GM19239 (cell line): ENCODE results near the gene FUT7.

Source experiments
- DNase-seq: peaks from one replicate; pipeline ENCODE4 v3.0.0; 2011; ENCODE audit warnings: low spot score; ENCODE audit not compliant: insufficient read length
- FAIRE-seq: peaks from 2 replicates; lab custom pipeline; 2011; peaks lifted over from hg19 to GRCh38; lab: Jason Lieb, UNC

FUT7 gene

DNA sequence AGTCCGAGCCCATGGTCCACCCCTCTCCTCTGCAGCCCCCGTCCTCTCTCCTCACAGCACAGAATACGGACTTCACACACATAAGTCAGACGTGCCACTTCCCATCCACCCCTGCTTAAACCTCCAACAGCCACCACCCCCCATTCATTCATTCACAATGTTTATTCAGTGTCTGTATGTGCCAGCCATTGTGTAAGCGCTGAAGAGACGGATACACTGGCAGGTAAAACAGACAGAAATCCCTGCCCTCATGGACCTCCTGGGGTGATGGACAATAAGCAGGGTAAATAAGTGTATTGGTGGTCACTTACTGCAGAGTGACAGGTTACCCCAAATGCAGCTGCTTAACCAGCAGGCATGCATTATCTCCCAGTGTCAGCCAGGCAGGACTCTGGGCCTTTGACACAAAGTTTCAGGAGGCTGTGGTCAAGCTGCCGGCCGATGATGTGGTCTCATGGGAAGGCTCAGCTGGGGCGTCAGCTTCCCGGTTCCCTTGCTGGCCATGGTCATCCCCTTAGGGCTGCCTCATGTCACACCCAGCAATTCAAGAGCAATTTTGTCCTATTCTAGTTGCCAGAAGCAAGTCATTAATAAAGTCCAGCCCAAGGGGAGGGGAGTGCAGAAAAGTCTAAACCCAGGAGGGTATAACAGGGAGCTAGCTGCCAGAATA is 41.5 kb downstream of the FUT7 start:
- FAIRE-seq (no peak), DNase-seq (no peak)

DNA sequence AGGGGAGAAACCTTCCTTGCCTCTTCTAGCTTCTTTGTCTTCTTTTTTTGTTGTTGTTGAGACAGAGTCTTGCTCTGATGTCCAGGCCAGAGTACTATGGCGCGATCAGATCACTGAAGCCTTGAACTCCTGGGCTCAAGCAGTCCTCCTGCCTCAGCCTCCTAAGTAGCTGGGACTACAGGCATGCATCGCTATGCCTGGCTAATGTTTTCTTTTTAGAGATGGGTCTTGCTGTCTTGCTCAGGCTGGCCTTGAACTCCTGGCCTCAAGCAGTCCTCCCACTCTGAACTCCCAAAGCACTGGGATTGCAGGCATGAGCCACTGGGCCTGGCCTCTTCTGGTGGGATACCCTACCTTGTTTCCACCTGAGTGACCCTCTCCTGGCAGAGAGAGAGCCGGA is 43.0 kb downstream of the FUT7 start:
- FAIRE-seq (no peak), DNase-seq (no peak)

DNA sequence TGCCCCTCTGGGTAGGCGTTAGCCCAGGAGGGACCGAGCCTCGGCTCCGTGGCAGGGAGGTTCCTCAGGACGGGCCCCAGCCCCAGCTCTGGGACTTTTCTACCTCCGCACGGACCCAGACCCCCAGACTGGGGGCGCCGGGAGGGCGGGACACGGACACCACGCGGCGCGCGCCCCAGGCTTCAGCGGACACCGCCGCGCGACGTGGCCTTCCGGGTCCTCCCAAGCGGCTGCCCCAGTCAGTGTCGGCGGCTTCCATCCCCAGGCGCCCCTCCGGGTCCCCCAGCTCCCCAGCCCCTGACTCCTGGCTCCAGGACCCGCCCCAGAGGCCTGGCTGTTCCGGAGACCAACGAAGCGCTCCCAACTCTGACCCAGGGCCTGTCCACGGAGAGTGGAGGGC is 46.0 kb downstream of the FUT7 start:
- DNase-seq (no peak), FAIRE-seq (no peak)

DNA sequence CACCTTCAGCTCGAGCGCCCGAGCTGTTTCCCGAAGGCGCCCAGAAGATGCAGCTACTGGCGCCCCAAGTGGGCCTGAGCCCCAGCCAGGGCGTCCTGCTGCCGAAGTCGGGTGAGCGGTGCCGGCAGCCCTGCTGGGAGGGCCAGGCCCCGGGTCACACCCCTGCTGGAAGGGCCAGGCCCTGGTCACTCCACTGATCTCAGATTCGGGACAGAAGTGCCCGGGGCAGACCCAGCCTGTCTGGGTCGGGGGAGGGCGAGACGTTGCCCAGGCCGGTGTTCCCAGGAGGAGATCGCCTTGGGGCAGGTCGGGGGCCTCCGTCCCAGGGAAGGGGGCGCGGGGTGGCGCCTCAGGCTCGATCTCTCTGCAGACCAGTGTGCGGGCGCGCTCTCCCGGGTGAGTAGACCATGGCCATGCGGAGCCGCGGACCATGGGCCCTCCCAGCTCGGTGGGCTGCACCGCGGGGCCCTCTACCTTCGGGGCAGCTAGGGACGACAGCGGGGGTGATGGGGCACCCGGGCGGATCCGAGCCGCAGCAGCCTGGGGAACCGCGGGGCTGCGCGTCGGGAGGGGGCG is 46.8 kb downstream of the FUT7 start:
- FAIRE-seq (no peak), DNase-seq (no peak)

DNA sequence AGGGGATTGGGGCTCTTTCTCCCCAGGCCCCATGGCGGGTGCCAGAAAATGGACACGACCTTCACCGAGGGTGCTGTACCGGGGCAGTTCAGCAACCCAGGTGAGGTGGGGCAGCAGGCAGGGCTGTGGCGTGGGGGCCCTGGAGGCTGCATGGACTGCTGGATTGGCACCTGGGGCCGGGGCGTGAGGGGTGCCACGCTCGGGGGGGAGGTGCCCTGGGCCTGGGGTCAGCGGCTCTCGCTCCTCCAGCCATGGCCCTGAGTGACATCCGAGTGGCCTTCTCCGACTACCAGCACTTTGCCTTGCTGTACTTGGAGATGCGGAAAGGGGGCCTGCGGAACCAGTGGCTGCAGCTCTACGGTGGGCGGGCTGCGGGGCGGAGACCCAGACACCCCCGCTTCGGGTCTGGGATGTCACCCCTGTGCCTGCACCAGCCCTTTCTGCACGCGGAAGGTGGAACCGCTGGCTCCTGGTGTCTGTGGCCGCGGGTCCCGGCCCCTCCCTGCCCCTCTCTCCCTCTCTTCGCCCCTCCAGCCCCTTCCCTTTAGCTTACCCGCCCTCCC is 47.3 kb downstream of the FUT7 start:
- no peak for DNase-seq
- no peak for FAIRE-seq

DNA sequence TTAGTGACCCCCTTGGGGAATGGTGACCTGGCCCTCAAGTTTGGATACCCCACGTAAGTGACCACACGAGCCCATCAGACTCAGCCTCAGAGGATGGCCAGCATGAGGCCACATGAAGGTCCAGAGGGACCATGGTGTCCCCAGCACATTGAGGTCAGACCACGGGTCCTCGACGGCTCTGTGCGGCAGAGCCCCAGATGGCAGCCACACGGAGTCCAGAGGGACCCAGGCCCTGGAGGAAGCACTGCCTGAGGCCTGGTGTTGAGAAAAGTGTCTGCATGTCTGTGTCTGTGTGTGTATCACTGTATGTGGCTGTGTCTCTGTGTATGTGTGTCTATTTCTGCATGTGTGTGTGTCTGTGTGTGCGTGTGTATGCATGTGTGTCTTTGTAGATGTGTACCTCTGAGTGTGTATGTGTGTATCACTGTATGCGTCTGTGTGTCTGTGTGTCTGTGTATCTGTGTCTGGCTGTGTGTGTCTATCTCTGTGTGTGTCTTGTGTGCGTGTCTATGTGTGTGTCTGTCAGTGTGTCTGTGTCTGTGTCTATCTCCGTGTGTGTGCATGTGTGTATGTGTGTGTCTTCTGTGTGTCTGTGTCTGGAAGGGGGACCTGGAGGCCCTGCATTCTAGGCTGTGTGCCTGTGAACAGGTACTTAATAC is 48.1 kb downstream of the FUT7 start:
- FAIRE-seq, result no peak
- DNase-seq, result no peak

DNA sequence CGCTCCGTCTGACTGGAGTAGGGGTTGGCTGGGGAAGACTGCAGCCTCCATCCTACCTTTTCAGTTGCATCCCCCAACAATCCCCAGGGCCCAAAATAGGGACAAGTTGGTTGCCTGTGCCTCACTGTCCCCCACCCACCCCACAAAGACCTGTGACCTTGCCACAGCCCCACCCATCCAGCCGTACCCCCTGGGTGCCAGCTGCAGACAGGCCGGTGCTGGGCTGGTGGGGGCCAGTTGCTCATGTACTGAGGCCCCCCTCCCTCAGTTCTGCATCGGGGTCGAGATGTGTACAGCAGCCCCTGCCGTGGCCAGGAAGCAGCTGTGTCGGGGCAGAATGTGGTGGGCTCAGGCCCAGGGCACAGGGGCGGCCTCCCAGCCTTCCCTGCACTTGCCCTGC is 48.7 kb downstream of the FUT7 start:
- DNase-seq, result no peak
- no peak for FAIRE-seq

DNA sequence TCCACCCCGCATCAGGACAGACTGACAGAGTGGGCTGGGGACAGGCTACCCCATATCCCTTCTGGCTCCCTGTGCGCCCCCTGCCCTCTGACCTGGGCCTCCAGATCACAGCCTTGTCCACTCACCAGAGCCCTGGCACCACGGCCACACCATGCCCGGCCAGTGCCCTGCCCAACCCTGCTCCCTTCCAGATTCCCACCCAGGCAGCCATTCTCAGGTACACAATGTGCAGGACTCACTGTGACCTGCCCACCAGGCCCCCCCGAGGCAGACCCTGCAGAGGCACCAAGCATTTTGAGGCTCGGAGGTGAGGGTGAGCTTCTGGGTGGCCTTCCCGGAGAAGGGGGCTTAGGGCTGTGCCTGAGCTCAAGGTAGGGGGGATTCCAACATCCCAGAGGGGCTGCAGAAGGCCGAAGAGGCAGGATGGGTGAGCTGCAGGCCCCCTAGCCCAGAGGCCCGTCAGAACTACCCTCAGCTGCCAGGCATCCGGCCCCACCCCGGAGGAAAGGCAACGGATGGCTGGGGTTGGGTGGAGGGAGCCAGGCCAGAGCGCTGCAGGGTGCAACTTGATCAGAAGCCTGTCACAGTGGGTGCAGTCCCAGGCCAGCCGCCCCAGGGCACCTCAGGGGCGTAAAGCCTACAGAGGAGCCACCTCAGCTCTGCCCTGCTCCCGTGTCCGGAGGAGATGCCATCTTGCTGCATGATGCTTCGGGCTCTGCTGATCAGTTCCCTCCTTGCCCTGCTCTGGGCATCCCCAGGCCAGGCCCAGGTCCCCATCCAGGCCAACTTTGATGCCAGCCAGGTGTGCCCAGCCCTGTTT is 49.4 kb downstream of the FUT7 start, which contains the start of gene LCNL1:
LCNL1 (plus strand) TSS at position 762 of the 820 bp plus-strand sequence. CDS start 594 bp downstream, outside the sequence.
- no peak for FAIRE-seq
- no peak for DNase-seq

DNA sequence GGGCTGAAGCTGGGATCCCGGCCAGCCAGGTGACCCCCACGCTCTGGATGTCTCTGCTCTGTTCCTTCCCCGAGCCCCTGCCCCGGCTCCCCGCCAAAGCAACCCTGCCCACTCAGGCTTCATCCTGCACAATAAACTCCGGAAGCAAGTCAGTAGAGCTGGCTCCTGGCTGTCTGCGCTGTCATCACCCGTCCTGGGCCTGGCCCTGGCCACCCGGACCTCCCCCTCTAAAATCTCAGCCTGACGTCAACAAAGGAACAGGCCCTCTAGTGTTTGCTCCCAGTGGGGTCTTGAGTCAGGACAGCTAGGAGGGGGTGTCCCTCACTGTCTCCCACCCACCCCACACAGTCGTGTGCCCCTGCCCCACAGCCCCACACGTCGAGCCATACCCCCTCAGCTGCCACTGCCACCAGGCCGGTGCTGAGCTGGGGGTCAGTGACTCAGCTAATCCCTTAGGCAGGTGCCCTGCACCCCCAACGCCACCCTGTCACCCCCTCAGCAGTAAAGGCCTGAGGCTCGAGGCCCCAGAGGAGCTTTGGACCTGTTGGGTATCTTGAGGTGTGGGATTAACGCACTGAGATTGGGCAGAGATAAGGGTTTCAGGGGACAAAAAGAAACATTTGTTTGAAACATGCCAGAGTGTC is 50.2 kb downstream of the FUT7 start:
- FAIRE-seq (no peak), DNase-seq (no peak)

DNA sequence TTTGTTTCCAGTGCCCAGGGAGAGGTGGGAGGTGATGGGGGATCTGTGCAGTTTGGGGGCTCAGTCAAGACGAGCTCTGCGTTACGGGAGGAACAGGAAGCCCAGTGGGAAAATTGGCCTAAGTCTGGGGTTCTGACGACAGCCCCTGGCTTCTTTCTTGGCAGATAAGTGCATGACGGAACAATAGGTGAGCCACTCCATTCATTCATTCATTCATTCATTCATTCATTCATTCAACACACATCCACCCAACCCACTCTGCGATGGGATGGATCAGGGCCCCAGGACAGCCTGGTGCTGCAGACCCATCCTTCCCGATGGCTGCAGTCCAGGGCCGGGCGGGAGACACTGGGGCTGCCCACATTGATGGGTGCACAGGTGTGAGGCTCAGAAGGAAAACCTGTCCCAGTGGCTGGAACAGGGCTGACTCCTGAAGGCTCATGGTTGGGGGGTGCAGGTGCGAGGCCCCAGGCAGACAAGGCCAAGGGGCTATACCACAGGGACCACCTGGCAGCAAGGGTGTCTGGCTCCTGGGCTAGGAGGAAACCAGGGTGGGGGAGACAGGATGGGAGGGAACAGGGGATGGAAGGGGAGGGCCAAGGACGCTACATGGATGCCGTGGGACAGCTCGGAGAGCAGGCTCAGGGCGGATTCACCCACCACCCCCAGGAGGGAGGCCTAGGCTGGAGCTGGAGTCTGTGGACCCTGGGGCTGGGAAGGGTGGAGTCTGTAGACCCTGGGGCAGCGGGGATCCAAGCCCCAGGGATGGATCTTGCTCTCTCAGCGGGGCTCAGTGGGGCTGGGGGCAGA is 51.0 kb downstream of the FUT7 start:
- FAIRE-seq (no peak), DNase-seq (no peak)
